AG20443 (cell line): Measurements from ENCODE around the gene REPS2.

Source experiments
- DNase-seq: peaks from one replicate; pipeline ENCODE4 v3.0.0; 2012; ENCODE audit warnings: low spot score, mixed read lengths

The REPS2 gene

DNA sequence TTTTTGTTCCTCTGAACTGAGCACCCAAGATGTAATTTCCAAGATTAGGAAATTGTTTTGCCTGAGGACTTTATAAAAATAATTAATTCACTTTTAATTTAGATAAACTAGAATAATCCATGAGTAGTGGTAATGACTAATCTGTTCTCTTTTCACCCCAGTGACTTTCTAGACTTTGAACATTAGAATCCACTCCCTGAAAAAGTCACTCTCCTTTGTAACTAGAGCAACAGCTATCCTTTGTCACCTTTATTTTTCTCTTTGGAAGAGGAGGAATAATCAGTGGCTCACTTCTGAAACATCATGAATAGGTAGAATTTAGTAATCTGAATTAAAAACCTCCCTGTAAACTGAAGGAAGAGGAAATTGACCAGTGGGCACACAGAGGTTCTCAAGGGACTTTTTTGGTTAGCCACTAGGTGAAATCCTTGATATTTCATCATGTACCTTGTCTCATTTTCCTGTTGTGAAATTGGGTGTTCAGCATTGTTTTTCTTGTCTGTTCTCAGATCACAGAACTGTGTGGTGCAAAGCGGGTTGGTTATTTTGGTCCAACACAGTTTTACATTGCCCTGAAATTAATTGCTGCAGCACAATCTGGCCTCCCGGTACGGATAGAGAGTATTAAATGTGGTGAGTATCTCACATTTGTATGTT lies 59.4 kb downstream of the REPS2 start:
- no peak for DNase-seq

DNA sequence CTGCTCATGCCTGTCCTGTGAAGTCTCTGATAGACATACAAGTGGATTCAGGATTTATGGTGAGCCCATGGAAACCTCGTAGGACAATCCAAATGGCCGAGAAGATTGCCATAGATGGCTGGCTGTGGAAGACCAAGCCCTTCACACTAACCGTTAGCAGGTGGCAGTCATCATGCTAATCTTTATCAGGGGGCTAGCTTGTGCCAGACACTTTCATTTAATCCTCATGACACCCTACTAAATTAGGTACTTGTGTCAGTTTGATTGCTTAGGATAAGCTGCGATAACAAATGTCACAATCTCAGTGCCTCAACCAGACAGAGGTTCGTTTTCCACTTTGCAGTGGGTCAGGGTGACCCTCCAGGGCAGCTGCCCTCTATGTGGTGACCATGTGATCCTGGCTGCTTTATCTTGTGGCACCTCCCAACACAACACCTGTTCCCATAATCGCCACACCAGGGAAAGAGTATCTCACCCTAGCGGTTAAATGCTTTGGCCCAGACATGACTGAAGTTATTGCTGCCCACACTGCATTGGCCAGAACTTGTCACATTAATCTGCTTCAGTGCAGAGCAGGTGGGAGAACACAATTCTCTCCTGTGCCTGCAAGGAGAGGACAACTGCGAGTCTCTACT lies 60.8 kb downstream of the REPS2 start:
- DNase-seq, result no peak

DNA sequence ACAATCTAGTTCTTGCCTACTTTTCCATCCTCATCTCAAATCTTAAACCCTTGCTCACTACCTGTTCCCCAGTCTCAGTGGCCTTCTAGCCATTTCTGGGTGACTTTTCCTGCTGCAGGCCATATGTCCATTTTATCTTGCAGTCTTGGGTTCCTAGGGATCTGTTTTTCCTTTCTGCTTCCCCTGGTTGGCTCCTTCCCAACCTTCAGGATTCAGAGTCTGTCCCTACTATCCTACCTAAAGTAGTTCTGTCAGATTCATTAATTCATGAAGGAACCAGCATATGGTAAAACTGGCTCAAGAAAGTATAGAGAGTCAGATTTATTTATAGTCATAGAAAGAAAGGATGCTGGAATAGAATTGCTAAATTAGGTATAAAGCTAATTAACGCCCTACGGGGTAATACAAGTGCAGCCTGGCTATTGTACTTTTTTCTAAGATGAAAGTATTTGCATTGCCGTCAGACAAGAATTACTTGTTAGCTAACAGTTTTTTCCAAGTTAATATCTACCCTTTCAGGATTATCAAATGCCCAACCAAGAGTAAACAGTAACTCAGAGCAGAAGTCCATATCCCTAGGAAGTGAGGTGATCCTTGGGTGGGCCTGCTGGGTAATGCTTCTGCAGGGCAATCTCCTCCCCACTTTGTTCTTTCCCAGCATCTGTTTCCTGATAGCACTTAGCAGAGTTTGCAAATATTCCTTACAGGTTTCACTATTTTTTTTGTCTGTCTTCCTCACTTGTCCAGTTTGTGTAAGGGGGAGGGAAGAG lies 63.6 kb downstream of the REPS2 start:
- no peak for DNase-seq

DNA sequence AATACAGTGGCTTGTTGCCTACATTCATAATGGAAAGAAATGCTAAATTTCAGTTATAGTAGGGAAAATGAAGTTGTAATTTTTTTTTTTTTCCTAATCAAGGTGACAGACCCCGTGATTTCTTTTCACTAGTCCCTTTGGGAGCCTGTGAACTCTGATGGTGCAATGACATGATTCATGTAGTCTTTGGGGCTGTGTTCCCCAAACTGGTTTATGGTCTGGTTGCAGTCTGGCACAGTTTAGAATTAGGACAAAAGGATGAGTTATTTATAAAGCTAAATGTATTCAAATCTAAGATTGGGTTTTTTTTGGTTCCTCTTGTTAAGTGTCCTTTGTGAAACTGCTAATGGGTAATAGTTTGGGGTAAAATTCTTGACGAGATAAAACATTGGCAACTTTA lies 66.0 kb downstream of the REPS2 start:
- no peak for DNase-seq

DNA sequence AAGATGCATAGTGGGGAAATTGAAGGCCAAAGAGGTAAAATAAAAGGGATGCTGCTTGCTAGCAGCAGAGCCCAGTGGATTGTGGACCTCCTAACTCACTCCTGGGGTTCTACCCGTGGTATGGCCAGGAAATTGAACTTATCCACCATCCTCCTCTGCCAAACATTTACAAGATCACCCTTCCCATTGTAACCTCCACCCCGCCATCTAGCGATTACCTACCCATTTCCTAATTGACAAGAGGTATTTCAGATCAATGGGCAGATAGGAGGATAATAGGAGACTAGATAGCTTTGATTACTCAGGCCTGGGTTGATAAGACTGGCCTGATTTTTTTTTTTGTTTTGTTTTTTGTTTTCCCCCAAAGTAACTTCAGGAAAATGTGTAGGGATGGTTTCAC lies 67.8 kb downstream of the REPS2 start:
- DNase-seq, result no peak

DNA sequence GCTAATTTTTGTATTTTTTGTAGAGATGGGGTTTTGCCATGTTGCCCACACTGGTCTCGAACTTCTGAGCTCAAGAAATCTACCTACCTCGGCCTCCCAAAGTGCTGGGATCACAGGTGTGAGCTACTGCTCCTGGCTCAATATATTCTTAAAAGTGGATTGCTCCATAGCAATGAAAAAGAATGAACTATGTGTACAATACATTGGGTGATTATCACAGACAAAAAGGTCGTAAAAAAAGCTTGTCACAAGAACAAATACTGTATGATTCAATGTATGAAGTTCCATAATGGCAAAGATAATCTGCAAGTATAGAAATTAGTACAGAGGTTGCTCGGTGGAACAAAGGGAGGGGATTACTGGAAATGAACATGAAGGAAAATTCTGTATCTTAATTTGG lies 70.7 kb downstream of the REPS2 start:
- no peak for DNase-seq

DNA sequence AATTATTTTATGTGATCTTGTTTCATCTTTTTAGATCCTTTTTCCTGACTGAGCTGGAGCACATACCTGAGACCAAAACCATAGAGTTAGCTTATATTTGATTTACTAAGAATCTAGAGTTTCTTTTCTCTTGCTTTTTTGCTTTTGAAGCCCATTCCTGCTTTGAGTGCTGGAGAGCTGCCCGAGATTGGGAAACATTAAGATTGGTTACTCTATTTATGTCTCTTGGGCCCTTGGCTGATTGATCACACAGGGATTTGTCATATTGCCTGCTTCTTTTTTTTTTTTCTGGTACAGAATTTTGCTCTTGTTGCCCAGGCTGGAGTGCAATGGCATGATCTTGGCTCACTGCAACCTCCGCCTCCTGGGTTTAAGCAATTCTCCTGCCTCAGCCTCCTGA lies 73.9 kb downstream of the REPS2 start:
- no peak for DNase-seq

DNA sequence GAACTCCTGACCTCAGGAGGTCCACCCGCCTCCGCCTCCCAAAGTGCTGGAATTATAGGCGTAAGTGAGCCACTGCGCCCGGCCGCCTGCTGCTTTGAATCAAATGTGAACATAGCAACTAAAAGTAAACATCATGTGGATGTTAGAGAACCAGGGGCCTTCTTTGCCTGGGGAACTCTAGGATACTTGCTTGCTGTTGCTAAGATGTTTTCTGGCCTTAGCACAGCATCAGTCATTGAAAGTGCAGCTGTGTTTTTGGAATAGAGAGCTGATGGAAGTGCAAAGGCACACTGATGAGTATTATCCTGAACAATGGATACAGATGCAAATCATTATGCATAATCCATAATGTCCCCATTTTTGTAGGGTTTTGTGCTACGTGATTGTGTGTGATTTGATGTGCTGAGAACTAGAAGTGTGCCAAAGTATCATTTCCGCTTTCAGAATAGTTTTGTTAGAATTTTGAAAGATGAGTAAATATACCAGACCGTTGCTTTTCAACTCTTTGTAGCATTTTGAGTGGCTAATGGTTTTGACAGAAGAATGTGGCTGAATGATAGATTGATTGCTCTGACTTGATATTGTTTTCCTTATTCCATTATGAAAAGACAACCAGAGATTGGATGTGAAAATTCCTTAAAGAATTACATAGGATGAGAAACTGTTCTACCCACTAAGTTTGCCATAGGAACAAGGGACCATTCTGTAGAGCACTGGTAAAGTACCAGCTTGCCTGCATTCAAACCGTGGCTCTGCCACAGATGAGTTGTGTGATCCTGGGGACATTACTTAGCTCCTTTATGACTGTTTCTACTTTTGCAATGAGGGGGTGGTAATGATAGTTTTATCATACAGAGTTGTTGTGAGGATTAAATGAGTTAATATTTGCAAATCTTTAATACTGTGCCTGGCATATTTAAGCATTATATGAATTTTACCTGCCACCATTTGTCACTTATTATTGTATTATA lies 74.7 kb downstream of the REPS2 start:
- no peak for DNase-seq

DNA sequence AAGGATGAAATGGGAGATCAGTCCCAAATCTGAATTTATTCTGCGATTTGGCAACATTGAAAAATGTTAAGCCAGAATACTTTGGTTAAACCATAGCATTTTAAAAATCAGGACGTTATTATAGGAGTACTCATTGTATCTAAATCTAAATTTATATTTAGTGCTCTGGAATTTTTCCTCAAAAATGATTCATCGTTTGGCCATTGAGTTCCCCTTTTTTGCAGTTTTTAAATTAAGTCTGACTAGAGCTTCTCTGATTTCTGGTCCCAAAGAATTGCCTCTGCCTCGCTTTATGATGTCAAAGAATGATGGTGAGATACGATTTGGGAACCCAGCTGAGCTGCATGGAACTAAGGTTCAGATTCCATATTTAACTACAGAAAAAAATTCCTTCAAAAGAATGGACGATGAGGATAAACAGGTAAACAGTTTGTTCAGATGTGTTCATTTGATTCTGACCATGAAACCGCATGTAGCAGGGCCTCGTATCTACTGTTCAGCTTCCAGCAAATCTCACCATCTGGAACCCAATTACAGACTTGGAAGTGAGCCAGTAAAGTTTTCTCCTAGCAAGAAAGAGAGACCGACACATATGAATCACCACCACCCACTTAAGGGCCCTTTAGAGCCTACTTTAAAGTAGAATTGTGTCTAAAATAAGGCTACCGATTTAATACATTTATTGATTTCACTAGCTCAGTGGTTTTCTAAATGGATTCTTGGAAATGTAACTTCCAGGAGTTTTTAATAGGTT lies 75.6 kb downstream of the REPS2 start:
- peak; percentile 10 for DNase-seq

DNA sequence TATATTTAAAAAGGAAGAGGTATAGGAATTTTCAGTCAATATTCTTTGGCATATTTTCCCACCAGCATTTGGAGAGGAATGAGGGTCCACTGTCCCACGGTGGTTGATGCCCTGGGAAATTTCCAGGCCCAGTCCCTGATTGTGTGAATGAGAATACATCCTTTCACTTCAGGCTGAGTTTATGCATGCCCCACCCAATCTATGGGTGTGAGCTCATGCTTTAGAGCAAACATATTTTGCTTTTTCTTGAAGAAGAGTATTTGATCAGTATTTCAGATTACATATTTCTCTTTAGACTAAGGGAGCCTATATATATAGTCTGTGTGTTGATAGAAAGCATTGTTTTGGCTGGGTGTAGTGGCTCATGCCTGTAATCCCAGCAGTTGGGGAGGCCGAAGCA lies 77.2 kb downstream of the REPS2 start:
- no peak for DNase-seq

DNA sequence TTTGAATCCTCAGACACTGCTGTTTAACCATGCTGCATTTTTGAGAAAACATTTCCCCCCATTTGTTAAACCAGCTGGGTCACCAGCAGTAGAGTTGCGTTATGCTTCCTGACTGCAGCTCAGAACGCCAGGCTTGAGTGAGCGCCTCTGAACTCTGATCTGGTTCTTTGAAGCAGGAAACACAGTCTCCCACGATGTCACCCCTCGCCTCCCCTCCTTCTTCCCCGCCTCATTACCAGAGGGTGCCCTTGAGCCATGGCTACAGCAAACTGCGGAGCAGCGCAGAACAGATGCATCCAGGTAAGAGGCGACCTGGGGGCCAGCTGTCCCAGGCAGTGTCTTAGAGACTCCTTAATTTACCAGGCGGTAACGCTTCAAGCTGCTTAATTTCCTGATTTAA lies 78.4 kb downstream of the REPS2 start:
- no peak for DNase-seq

DNA sequence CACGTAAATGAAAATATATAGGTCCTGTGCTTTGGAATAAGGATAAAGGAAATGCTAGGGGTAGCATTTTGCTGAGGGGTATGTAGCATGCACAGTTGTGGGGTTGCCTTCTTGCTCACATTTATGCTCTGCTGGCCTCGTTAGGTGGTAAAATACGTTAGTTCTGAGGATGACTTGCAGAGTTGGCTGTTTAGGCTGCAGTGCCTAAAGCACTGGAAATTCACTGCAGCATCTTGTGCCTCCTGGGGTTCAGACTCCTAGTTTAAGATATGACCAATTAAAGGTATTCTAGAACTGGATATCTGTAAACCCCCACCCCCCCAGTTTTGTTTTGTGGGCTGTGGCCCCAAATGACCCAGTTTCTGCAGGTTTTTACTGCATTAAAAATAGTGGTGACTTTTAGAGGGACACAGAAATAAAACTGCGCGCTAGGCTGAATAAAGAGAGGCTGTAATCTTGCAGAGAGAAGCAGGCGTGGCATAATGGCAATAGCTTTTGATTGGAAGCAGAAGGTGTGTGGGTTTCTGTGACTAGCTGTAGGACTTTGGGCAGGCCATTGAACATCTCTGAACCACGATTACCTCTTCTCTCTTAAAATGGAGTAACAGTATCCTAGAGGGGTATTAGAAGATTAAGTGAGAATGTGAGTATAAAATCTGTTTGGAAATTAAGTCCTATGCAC lies 79.3 kb downstream of the REPS2 start:
- no peak for DNase-seq

DNA sequence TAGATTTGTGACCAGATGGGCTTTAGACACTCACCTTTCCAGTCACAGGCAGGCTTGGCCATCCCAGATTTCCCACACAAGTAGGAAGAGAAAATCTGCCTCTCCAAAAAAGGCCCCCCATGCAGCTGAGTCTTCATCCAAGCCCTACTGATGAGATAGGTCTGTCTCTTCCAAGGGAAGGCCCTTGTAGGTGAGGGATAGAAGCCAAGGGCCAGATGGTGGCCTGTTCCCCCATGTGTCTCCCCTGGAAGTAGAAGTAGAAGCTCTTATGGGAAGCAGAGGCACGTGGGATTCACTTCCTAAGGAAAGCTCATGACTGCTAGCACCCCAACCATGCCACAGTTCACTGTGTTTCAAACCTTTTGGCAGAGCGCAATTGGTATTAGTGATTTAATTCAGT lies 81.5 kb downstream of the REPS2 start:
- DNase-seq, result no peak

DNA sequence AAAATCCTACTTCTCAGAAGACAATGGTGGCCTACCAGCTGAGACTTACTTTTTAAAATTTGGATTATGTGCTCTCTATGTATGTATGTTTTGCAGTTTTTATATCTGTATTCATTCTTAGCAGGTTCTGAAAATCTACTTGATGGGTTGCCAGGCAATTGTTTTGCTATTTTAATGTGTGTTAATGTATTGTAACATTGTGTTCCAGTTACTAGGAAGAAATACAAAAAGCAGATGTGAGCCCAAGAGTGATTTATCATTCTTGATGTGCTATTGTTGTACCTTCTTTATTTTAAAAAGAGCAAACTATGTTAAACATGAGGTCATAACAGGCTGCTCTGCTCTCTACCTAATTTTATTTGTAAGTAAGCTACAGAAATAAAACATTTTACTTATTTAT lies 81.9 kb downstream of the REPS2 start:
- no peak for DNase-seq

DNA sequence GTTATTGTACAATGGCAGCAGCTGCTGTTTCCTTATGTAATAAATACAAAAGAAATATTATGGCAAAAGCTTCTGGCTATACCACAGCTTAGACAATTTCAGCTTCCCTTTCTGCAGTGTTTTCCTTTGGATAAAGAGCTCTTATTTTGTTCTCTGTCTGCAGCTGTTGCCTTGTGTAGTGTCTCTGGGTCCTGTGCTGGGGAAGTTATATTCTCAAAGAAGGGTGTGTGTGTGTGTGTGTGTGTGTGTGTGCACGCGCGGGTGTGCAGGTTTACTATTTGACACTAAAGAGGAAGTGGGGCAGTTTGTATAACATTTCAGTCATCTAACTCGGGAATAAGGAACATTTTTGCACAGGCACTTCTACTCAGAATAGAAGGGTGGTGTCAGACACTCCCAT lies 83.6 kb downstream of the REPS2 start:
- no peak for DNase-seq

DNA sequence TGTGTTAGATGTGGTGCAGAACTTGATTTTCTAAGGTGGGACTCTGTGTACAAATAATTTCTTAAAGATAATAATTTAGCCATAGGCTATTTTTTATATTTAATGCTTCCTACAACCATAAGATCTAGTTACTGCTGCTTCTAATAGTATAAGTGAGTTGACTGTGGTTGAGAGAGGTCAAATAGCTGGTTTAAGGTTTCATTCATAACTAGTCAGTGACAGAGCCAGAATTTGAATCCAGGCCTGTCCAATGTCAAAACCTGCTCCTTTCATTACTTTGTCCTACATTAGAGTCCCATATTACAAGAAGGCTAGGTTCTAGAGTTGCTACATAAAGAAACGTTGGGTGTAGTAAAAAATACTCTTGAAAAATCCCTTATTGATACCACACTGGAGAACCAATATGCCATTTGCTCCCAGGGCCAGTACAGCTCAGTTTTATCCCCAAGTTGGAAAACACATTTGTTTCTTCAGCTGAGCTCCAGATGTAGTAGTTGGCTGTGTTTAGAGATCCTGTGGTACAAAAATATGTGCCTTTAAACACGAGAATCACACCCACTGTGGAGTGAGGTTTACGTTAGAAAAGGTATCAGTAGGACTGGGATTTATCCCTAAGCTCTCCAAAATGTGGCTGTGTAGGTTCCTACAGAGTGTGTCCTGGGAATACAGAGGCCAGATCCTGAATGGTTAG lies 84.3 kb downstream of the REPS2 start:
- peak; percentile 32 for DNase-seq

DNA sequence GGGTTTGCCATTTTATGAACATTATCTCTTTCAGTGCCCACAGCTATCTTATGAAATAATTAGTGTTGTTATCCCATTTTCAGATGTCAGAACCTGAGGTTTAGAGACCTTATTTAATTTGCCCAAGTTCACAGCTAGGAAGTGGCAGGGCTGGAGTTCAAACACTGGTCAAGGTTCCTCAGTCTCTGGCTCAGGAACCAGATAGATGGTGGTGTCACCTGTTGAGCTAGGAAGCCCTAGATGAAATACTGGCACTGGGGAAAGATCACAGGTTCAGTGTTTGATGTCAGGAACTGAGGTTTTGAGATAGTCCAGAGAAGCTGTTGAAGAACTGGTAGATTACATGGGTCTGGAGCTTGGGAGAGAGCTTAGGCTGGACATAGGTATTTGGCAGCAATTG lies 85.4 kb downstream of the REPS2 start:
- no peak for DNase-seq

DNA sequence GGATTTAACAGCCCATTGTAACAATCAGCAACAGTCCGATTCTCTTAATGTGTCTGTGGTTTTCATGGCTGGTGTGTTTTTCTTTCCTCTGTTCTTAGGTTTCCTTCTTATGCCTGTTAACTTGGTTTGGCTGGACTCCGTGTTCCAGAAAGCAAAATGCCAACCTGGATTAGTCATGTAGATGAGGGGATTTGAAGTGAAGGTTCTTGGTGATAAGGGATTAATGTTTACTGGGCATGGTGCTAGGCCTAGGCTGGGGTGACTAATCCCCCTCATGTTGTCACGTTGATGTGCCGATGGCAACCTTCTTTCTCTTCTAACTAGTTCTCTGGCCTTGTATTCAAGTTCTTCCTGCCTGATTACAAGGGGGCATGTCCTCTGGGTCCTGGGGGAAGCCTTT lies 85.9 kb downstream of the REPS2 start:
- peak; percentile 12 for DNase-seq

DNA sequence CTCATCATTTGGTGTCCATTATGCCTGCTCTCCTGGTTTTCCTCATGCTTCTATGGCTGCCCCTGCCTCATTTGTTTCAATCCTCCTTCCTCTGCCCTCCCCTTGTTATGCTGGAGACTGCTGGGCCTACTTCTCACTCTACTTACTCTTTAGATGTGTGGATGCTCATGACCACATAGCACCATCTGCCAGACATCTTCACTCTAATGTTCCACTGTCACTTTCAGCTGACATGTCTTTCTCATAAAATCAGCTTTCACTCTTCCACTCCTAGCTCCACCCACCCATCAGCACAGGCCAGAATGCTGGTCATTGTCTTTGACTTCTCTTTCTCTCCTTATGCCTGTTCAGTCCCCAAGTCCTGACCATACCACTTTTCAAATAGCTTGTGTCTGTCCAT lies 86.8 kb downstream of the REPS2 start:
- DNase-seq, result no peak

DNA sequence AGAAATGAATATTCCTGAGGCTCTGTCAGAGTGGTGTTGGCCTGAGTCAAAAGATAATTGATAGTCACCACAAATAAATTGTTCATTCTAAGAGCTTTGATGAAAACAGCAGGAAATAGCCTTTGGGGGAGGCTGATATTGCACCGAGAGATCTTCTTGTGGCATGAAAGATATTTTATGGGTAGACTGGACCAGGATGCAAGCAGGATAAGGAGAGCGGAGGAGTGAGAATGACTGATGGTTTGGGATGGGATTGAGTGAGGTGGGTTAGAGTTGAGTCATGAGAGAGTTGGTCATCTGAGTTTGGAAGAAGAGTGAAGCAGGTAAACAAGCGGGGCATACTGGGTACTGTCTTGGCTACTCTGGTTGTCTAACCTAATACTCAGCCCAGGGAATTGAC lies 88.7 kb downstream of the REPS2 start:
- DNase-seq, result no peak
